Measurements from ENCODE around the gene EPB41L4A.
A peak's percentile ranks its signal among the peaks of the same experiment; 100 is the strongest.

- TF ChIP-seq CTCF (IDR thresholded peaks at IDR 0.05) = peak; percentile 72 to 94 (median 79)
- TF ChIP-seq POLR2A (IDR thresholded peaks at IDR 0.05) = peak in 1 of 2 donors; percentile 53
These were observed 258.3 kb downstream of the EPB41L4A start for GRCh38 chr5:112160652-112161391.
